Prostate gland (tissue), 2 donors: Measurements from ENCODE around the gene USP50.

Source experiments
- CTCF ChIP-seq, 4 experiments: fragments of 200-600 bp in 2 of 4; fragments of 450-650 bp in 2 of 4; sonication (generic) in 2 of 4; IDR thresholded peaks; 1 replicate in 3 of 4; 2 replicates in 1 of 4; pipeline ENCODE4 v1.5.1; 2016 to 2019; ENCODE audit warnings: antibody characterized with exemption in 4 of 4, mild to moderate bottlenecking in 2 of 4, moderate library complexity in 2 of 4
- POLR2A ChIP-seq: fragments of 450-650 bp; IDR thresholded peaks from one replicate; pipeline ENCODE4 v1.6.1; 2016; ENCODE audit warnings: antibody characterized with exemption, mild to moderate bottlenecking
- POLR2AphosphoS5 ChIP-seq: sonication (generic); formaldehyde crosslinking; IDR thresholded peaks from one replicate; pipeline ENCODE4 v1.6.1; 2017; ENCODE audit warnings: antibody characterized with exemption

- TF ChIP-seq CTCF (IDR thresholded peaks at IDR 0.05) = no peak
- TF ChIP-seq POLR2A = no peak
- no peak for TF ChIP-seq POLR2AphosphoS5
These were observed 43.3 kb downstream of the USP50 start for GRCh38 chr15:50503144-50503543.
